ENCODE measurements around the gene IRGC. TPM values are rescaled to one million over a fixed set of nuclear protein-coding genes. Genes with fewer than 3 reads are reported as not detected.
"Not testable (repeated sequence)": the region's sequence is repeated elsewhere in the genome, so short reads cannot be mapped to it uniquely, and the experiment has no call there.

Gene IRGC, protein sequence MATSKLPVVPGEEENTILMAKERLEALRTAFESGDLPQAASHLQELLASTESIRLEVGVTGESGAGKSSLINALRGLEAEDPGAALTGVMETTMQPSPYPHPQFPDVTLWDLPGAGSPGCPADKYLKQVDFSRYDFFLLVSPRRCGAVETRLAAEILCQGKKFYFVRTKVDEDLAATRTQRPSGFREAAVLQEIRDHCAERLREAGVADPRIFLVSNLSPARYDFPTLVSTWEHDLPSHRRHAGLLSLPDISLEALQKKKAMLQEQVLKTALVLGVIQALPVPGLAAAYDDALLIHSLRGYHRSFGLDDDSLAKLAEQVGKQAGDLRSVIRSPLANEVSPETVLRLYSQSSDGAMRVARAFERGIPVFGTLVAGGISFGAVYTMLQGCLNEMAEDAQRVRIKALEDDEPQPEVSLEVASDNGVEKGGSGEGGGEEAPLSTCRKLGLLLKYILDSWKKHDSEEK
- not detected for total RNA-seq
- long read RNA-seq, result 0 reads

DNA sequence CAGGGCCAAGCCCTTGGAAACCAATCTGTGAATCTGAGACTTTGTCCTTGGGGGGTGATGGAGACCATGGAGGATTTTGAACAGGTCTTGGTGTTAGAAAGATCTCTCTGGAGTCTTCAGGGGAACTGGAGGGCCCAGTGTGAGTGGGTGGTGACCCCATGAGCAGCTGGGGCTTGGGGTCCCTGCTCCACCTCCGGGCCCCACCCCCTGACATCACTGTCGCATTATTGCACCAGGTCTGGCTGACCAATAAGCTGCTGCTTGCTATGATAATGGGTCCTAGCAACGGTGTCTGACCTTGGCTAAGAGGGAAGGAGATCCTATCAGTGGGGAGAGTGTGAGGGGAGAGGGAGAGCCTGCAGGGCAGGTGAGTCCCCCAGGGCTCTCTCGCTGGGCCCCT, at the start of gene IRGC:
TSS of gene IRGC (plus strand) at position 301 of the 400 bp plus-strand sequence. CDS start 2,483 bp downstream, outside the sequence.
- ATAC-seq (no peak), DNase-seq (no peak)
- intact Hi-C loops (cut with DNase I, micrococcal nuclease), result no loop called here

DNA sequence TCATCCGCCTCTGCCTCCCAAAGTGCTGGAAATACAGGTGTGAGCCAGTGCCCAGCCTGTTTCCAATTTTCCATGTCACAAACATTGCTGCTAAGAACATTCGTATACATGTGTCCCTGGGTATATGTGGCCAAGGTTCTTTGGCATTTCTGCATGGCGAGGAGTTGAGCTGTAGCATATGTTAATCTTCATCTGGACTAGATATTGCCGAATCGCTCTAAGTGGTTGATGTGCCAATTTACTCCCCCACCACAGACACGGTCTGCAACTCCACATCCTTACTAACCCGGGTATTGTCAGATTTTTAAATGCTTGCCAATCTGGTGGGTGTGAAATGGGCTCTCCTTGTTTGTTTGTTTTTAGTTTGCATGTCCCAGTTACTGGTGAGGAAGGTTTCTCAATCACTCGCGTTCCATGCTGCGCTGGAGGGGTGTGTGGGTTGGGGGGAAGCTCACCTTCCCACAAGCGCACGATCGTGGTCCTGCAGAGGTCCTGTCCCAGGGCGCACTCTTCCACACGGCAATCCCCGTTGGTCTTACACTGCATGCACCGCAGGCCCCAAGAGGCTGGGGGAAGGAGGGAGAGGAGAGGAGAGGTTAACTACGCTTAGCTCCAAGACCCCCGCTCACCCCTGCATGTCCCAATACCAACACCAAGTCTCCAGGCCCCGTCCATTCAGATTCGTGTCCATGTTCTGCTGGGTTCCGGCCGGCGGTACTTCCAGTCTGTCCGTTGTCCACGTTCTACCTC, 48.6 kb upstream of the IRGC start:
- intact Hi-C loops (cut with DNase I, micrococcal nuclease), result no loop called here
- no peak for ATAC-seq
- DNase-seq, result peak; percentile 40 to 56

DNA sequence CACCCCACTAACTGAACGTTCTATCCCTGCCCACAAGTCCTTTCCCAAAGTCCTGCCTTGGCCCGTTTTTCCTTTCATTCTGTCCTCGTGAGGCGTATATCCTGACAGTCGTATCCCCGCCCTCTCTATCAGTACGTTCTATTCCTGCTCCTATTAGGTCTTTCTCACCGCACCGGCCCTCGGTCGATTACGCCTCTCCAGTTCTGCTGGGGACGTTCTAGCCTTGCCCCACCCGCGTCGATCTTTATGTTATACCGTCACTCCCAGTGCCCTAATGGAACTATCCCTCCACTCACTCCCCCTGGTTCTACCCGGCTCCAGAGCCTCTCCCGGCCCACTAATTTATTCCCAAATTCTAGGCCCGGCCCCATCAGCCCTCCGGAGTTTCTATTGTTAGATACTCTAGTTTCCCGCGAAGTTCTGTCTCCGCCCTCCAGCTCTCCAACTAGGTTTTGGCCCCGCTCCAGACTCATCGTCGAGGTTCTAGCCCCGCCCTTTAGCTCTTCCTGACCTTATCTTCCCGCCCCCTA, 47.9 kb upstream of the IRGC start:
- DNase-seq, result peak in 1 of 2 donors; percentile 98
- peak; percentile 0 for ATAC-seq
- intact Hi-C loops (cut with DNase I, micrococcal nuclease), result no loop called here

DNA sequence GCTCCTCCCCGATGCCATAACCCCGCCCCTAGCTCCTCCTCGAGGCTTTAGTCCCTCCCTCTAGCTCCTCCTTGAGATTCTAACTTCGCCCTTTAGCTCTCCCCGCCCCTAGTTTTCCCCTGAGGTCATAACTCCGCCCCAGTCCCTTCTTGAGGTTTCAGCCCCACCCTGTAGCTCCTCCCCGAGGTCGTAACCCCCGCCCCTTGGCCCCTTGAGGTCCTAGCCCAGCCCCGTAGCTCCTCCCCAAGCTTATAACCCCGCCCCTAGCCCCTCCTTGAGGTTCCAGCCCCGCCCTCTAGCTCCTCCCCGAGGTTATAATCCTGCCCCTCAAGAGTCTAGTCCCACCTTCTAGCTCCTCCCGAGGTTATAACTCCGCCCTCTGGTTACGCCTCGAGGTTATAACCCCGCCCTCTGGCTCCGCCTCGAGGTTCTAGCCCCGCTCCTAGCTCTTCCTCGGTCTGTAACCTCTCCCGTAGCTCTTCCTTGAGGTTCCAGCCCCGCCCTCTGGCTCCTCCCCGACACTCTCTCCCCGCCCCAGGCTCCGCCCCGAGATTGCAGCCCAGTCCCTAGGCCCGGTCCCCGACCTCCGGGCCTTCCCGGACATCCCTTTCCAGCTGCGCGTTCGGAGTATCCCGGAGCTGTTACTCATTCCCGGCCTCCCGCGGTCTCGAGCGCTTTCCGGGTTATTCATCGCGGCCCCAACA, 47.3 kb upstream of the IRGC start:
- DNase-seq (peak; percentile 99), ATAC-seq (peak; percentile 78)
- intact Hi-C loops (cut with DNase I, micrococcal nuclease), result no loop called here

- DNase-seq (no peak), ATAC-seq (no peak)
- intact Hi-C loops (cut with DNase I, micrococcal nuclease), result no loop called here
Measured at GRCh38 chr19:43672061-43672679, 43.7 kb upstream of the IRGC start.

GRCh38 chr19:43673637-43674036, 42.2 kb upstream of the IRGC start:
- intact Hi-C loops (cut with DNase I, micrococcal nuclease), result no loop called here
- ATAC-seq (no peak), DNase-seq (no peak)

GRCh38 chr19:43674183-43674582, 41.7 kb upstream of the IRGC start:
- DNase-seq, result peak in 1 of 2 donors; percentile 45
- intact Hi-C loops (cut with DNase I, micrococcal nuclease), result no loop called here
- no peak for ATAC-seq

DNA sequence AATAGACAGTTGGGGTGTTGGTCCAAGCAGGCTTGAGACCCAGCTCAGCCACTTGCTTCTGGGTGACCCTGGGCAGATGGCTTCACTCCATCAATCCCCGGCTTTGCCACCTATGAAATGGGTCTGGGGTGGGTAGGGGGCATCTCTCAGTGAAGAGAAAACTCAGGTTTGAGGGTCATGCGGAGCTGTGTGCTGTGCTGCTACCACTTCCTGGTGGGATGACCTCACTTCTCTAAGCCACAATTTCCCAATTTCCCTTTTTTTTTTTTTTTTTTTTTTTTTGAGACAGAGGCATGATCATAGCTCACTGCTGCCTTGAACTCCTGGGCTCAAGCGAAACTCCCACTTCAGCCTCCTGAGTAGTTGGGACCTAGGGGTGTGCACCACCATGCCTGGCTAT, 41.3 kb upstream of the IRGC start:
- no peak for ATAC-seq
- intact Hi-C loops (cut with DNase I, micrococcal nuclease), result no loop called here

DNA sequence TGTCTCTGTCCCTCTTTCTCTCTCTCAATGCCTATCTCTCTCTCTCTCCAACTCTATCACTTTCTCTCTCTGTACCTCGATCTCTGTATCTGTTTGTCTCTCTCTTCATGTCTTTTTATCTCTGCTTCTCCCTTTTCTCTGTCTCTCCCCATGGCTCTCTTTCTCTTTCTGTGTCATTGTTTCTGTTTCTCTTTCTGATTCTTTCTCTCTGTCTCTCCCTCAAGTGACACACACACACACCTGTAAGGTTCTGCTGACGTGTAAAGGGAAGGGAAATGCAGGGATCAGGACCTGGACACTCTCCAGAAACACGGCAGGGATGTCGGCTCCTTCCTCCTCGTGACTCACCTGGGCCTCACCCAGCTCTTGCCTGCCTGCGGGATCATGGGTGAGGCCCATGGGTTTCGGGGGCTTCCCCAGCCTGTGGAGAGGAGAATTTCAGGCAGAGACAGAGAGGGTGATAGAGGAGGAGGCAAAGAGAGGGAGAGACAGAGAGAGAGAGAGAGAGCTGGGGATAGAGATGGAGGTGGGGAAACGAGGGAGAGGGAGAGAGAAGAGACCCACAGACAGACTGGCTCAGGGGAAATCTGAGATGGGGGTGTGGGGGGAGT, 40.5 kb upstream of the IRGC start:
- ATAC-seq (peak; percentile 84), DNase-seq (peak; percentile 82 to 93)
- intact Hi-C loops (cut with DNase I, micrococcal nuclease), result no loop called here

More for the DNA sequence above, 41.3 kb upstream of the IRGC start:
- DNase-seq, result no peak

DNA sequence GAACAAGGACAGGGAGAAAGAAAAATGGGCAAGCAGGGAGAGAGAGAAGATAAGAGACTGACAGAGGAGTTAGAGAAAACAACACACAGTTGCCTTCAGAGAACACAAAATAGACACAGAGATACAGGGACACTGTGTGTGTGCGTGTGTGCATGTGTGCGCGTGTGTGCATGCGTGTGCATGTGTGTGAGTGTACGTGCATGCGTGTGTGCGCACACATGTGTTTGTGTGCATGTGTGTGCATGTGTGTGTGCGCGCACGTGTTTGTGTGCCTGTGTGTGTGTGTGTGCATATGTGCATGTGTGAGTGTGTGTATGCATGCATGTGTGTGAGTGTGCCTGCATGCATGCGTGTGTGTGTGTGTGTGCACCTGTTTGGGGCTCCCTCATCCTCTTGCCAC, 40.0 kb upstream of the IRGC start:
- intact Hi-C loops (cut with DNase I, micrococcal nuclease), result no loop called here
- no peak for ATAC-seq
- DNase-seq, result no peak

- DNase-seq, result no peak
- intact Hi-C loops (cut with DNase I, micrococcal nuclease), result no loop called here
- no peak for ATAC-seq
Measured at GRCh38 chr19:43678512-43679261, 37.2 kb upstream of the IRGC start.

GRCh38 chr19:43681821-43682220, 34.1 kb upstream of the IRGC start:
- no peak for ATAC-seq
- intact Hi-C loops (cut with DNase I, micrococcal nuclease), result no loop called here
- no peak for DNase-seq

GRCh38 chr19:43682269-43682668, 33.6 kb upstream of the IRGC start:
- DNase-seq; intact Hi-C loops (cut with DNase I, micrococcal nuclease); ATAC-seq: not testable (repeated sequence)

DNA sequence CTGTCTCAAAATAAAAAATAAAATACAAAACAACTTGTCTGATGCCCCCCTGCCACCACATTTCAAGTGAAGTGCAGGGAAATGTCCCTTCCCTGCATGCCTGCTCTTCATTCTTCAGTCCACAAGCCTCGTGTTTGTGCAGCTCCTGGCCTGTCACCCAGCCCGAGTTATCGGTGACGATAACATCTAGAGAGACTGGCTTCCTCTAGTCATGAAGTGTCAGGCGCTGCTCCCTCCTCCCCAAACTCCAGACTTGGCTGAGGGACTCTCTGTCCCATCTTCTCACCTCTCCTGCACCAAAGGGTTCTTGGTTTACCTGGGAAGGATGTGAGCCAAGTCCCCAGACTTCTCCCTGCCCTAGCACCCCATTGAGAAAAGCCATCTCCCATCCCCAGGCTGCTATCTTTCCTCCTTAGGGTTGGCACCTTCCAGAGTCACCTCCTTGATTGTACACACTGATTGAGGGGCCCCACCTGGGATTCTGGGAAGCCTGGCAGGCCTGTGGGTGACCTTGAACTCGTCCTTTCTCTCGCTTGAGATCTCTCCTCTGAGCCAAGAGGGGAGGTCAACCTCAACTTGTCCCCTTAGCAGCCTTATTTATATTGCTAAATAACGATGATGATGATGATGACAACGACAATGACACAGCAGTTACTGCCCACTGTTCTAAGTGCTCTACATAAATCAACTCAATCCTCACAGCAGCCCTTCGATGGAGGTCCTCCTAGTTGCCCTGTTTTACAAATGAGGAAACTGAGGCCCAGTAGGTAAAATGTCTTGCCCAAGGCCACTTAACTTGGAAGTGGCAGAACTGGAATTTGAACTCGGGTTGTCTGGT, 32.8 kb upstream of the IRGC start:
- intact Hi-C loops (cut with DNase I, micrococcal nuclease), result no loop called here
- ATAC-seq (no peak), DNase-seq (no peak)

DNA sequence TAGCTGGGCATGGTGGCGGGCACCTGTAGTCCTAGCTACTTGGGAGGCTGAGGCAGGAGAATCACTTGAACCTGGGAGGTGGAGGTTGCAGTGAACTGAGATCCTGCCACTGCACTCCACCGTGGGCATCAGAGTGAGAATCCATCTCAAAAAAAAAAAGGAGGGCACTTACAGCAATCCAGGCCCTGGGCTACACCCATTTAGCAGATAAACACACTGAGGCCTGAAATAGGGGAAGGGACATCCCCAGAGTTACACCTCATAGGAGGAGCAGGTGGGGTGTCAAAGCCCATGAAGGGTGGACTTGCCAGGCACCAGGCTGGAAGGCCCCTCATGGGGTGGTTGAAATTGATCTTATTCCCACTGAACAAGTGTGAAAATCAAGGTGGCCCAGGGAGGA, 32.0 kb upstream of the IRGC start:
- intact Hi-C loops (cut with DNase I, micrococcal nuclease), result no loop called here
- no peak for DNase-seq
- no peak for ATAC-seq

- ATAC-seq (no peak), DNase-seq (no peak)
- intact Hi-C loops (cut with DNase I, micrococcal nuclease), result no loop called here
Measured at GRCh38 chr19:43684326-43684725, 31.6 kb upstream of the IRGC start.

DNA sequence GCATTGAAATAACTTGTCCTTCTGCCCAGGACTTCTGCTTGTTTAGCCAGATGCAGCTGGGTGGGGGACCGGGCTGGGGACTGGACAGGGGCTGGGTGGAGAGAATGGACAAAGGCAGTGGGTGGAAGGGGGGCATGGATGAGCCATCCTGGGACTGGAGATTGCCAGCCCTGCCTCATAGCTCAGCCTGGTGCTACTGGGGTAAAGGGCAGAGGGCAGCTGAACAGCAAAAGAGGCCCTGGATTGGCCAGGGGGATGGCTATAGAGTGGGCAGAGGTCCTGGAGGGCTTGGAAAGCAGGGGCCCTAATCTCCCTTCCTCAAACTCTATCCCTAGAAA, 28.2 kb upstream of the IRGC start:
- peak; percentile 52 for ATAC-seq
- no peak for DNase-seq
- intact Hi-C loops (cut with DNase I, micrococcal nuclease), result no loop called here
